ENCODE data around the gene LIMS1.

DNA sequence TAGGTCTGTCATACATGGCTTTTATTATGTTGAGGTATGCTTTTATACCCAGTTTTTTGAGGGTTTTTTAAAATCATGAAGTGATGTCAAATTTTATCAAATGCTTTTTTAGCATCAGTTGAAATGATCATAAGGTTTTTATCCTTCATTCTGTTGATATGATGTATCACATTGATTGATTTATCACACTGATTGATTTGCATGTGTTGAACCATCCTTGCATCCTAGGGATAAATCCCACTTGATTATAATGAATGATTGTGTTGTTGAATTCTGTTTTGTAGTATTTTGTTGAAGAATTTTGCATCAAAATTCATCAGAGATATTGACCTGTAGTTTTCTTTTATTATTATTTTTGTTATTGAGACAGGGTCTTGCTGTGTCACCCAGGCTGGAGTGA is 68.2 kb downstream of the LIMS1 start:
- TF ChIP-seq CTCF (IDR thresholded peaks at IDR 0.05) (no peak), POLR2A (IDR thresholded peaks at IDR 0.05) (no peak)

Measured in prostate gland (tissue), 2 donors.